ENCODE data around the gene WDR20.

WDR20 gene

GRCh38 chr14:102222009-102222575 is 82.4 kb downstream of the WDR20 start:
- H3K9me3 Mint-ChIP-seq (ENCODE audit: low read depth), result no peaks in the 10 kb centered on the region

GRCh38 chr14:102222751-102223150 is 83.1 kb downstream of the WDR20 start:
- Mint-ChIP-seq H3K9me3 (ENCODE audit: low read depth) (no peaks in the 10 kb centered on the region), H3K36me3 (no peaks in the 10 kb centered on the region)

More at GRCh38 chr14:102222009-102222575, 82.4 kb downstream of the WDR20 start:
- Mint-ChIP-seq H3K27me3 (no peaks in the 10 kb centered on the region), H3K4me3 (no peak overlapping the region), H3K4me1 (ENCODE audit: low read depth) (peaks cover 4% of the 10 kb centered on the region), H3K36me3 (no peaks in the 10 kb centered on the region), H3K27ac (no peak overlapping the region)

GRCh38 chr14:102223682-102224081 is 84.0 kb downstream of the WDR20 start:
- Mint-ChIP-seq H3K36me3 (no peaks in the 10 kb centered on the region), H3K4me1 (ENCODE audit: low read depth) (peaks cover 4% of the 10 kb centered on the region), H3K9me3 (ENCODE audit: low read depth) (no peaks in the 10 kb centered on the region), H3K27ac (no peak overlapping the region), H3K4me3 (no peak overlapping the region), H3K27me3 (no peaks in the 10 kb centered on the region)

More at GRCh38 chr14:102222751-102223150, 83.1 kb downstream of the WDR20 start:
- no peak overlapping the region for H3K4me3 Mint-ChIP-seq
- H3K27ac Mint-ChIP-seq, result no peak overlapping the region
- no peaks in the 10 kb centered on the region for H3K27me3 Mint-ChIP-seq
- H3K4me1 Mint-ChIP-seq (ENCODE audit: low read depth), result peaks cover 4% of the 10 kb centered on the region

GRCh38 chr14:102225386-102225785 is 85.7 kb downstream of the WDR20 start:
- Mint-ChIP-seq H3K4me3 (no peak overlapping the region), H3K36me3 (no peaks in the 10 kb centered on the region), H3K27me3 (no peaks in the 10 kb centered on the region), H3K27ac (no peak overlapping the region), H3K4me1 (ENCODE audit: low read depth) (no peaks in the 10 kb centered on the region), H3K9me3 (ENCODE audit: low read depth) (no peaks in the 10 kb centered on the region)

- Mint-ChIP-seq H3K9me3 (ENCODE audit: low read depth) (no peaks in the 10 kb centered on the region), H3K36me3 (no peaks in the 10 kb centered on the region), H3K27ac (no peak overlapping the region), H3K27me3 (no peaks in the 10 kb centered on the region), H3K4me3 (no peak overlapping the region), H3K4me1 (ENCODE audit: low read depth) (no peaks in the 10 kb centered on the region)
These were observed 86.2 kb downstream of the WDR20 start for GRCh38 chr14:102225936-102226335.

- no peak overlapping the region for H3K4me3 Mint-ChIP-seq
- no peaks in the 10 kb centered on the region for H3K27me3 Mint-ChIP-seq
- no peaks in the 10 kb centered on the region for H3K36me3 Mint-ChIP-seq
- no peak overlapping the region for H3K27ac Mint-ChIP-seq
- H3K9me3 Mint-ChIP-seq (ENCODE audit: low read depth), result no peaks in the 10 kb centered on the region
- no peaks in the 10 kb centered on the region for H3K4me1 Mint-ChIP-seq (ENCODE audit: low read depth)
These were observed 86.8 kb downstream of the WDR20 start for GRCh38 chr14:102226356-102227125.

- Mint-ChIP-seq H3K9me3 (ENCODE audit: low read depth) (no peaks in the 10 kb centered on the region), H3K4me1 (ENCODE audit: low read depth) (no peaks in the 10 kb centered on the region), H3K36me3 (no peaks in the 10 kb centered on the region)
These were observed 87.7 kb downstream of the WDR20 start for GRCh38 chr14:102227184-102227964.

GRCh38 chr14:102229071-102229738 is 89.5 kb downstream of the WDR20 start:
- H3K4me1 Mint-ChIP-seq (ENCODE audit: low read depth), result no peaks in the 10 kb centered on the region
- H3K36me3 Mint-ChIP-seq, result no peaks in the 10 kb centered on the region
- H3K4me3 Mint-ChIP-seq, result no peak overlapping the region
- no peaks in the 10 kb centered on the region for H3K27me3 Mint-ChIP-seq
- H3K9me3 Mint-ChIP-seq (ENCODE audit: low read depth), result no peaks in the 10 kb centered on the region
- H3K27ac Mint-ChIP-seq, result no peak overlapping the region

More at GRCh38 chr14:102227184-102227964, 87.7 kb downstream of the WDR20 start:
- H3K27me3 Mint-ChIP-seq, result no peaks in the 10 kb centered on the region
- no peak overlapping the region for H3K4me3 Mint-ChIP-seq
- H3K27ac Mint-ChIP-seq, result no peak overlapping the region

GRCh38 chr14:102229739-102230092 is 90.0 kb downstream of the WDR20 start:
- H3K27ac Mint-ChIP-seq, result no peak overlapping the region
- no peaks in the 10 kb centered on the region for H3K27me3 Mint-ChIP-seq
- H3K36me3 Mint-ChIP-seq, result no peaks in the 10 kb centered on the region
- no peaks in the 10 kb centered on the region for H3K9me3 Mint-ChIP-seq (ENCODE audit: low read depth)
- no peak overlapping the region for H3K4me3 Mint-ChIP-seq
- H3K4me1 Mint-ChIP-seq (ENCODE audit: low read depth), result no peaks in the 10 kb centered on the region

- H3K27me3 Mint-ChIP-seq, result no peaks in the 10 kb centered on the region
- H3K4me1 Mint-ChIP-seq (ENCODE audit: low read depth), result no peaks in the 10 kb centered on the region
- no peaks in the 10 kb centered on the region for H3K36me3 Mint-ChIP-seq
- no peak overlapping the region for H3K4me3 Mint-ChIP-seq
- no peak overlapping the region for H3K27ac Mint-ChIP-seq
- H3K9me3 Mint-ChIP-seq (ENCODE audit: low read depth), result no peaks in the 10 kb centered on the region
These were observed 90.9 kb downstream of the WDR20 start for GRCh38 chr14:102230481-102231210.

- Mint-ChIP-seq H3K4me1 (ENCODE audit: low read depth) (no peaks in the 10 kb centered on the region), H3K27ac (no peak overlapping the region), H3K36me3 (no peaks in the 10 kb centered on the region), H3K9me3 (ENCODE audit: low read depth) (no peaks in the 10 kb centered on the region), H3K27me3 (no peaks in the 10 kb centered on the region), H3K4me3 (no peak overlapping the region)
These were observed 92.0 kb downstream of the WDR20 start for GRCh38 chr14:102231476-102232347.

GRCh38 chr14:102232348-102232625 is 92.6 kb downstream of the WDR20 start:
- Mint-ChIP-seq H3K36me3 (no peaks in the 10 kb centered on the region), H3K9me3 (ENCODE audit: low read depth) (no peaks in the 10 kb centered on the region), H3K4me3 (no peak overlapping the region), H3K27me3 (no peaks in the 10 kb centered on the region), H3K4me1 (ENCODE audit: low read depth) (no peaks in the 10 kb centered on the region), H3K27ac (no peak overlapping the region)

GRCh38 chr14:102233081-102233480 is 93.4 kb downstream of the WDR20 start:
- Mint-ChIP-seq H3K4me3 (no peak overlapping the region), H3K9me3 (ENCODE audit: low read depth) (no peaks in the 10 kb centered on the region), H3K4me1 (ENCODE audit: low read depth) (no peaks in the 10 kb centered on the region), H3K36me3 (no peaks in the 10 kb centered on the region), H3K27me3 (no peaks in the 10 kb centered on the region), H3K27ac (no peak overlapping the region)

Data from activated naive CD8-positive, alpha-beta T cell (primary cell).